GM15510 (cell line): ENCODE measurements around the gene SLC10A7.

Experiments used
- POLR2A ChIP-seq: IDR thresholded peaks from 3 replicates; pipeline ENCODE4 v1.6.1; 2011; ENCODE audit warnings: borderline replicate concordance; ENCODE audit not compliant: insufficient read length; ENCODE audit errors: extremely low read depth

The SLC10A7 gene

GRCh38 chr4:146359771-146360170 lies 162.0 kb downstream of the SLC10A7 start:
- TF ChIP-seq POLR2A = no peak

DNA sequence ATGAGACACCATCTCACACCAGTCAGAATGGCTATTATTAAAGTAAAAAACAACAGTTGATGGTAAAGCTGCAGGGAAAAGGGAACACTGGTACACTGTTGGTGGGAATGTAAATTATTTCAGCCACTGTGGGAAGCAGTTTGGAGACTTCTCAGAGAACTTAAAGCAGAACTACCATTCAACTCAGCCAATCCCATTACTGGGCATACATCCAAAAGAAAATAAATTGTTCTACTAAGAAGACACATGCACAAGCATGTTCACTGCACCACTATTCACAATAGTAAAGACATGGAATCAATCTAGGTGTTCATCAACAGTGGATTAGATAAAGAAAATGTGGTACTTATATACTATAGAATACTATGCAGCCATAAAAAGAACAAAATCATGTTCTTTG lies 172.4 kb downstream of the SLC10A7 start:
- no peak for TF ChIP-seq POLR2A

- TF ChIP-seq POLR2A = no peak
These were observed 173.9 kb downstream of the SLC10A7 start for GRCh38 chr4:146347822-146348221.

GRCh38 chr4:146346276-146346675 lies 175.5 kb downstream of the SLC10A7 start:
- TF ChIP-seq POLR2A = no peak

DNA sequence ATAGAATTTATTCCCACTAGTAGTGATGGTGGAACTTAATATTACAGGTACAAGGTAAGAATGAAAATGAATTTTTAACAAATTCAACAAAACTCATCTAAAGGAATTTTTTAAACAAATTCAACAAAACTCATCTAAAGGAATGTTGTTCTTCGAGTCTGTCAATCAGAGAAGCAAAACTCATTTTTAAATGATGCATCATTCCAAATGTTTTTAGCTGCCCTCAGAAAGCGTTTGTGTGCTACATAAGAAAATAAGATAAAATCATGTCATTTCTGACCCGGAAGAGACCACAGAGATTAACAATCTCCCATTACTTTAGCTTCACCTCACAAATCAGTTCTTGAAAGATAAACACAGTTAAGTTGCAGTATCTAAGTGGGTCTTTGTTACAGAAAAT lies 178.0 kb downstream of the SLC10A7 start:
- no peak for TF ChIP-seq POLR2A

DNA sequence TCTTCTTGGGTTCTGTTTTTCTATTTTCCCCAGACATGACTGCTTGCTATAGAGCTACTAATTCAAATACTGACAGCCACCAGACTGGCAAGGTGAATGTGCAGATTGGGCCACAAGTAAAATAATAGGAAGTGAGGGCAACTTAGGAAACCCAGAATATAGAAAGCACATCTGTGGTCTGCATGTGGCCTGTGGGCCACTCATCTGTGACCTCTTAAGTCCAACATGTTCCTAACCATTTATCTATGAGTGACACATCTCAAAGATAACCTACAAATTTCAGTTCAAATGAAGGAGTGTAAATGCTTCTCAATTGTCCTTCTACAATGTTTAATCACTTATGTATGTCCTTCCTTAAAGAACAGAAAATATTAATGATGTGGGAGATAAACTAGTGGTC lies 178.5 kb downstream of the SLC10A7 start:
- TF ChIP-seq POLR2A = no peak

DNA sequence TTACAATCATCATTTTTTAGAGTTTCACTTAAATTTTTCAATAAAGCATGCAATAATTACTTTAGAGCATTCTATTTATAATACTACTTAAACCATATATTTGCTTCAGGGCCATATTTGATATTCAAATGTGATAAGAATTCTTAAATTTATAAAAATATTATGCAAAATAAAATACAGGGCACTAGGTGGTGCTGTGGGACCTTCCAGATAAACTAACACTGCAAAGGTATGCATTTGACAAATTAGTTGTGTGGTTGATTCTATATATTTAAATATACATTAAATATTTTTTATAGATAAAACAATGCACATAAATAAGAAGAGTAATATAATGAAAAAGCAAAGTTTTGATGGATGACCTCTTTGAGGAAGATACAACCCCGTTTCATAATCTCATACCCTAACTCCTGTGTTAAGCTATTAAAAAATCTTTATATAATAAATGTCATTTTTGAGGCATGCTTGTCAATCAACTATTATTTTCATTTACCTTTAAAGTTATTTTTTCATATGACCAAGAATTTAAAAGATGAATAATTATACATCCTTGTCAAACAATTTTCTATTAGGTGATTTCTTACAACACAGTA lies 179.0 kb downstream of the SLC10A7 start:
- no peak for TF ChIP-seq POLR2A

GRCh38 chr4:146340798-146341197 lies 180.9 kb downstream of the SLC10A7 start:
- no peak for TF ChIP-seq POLR2A

DNA sequence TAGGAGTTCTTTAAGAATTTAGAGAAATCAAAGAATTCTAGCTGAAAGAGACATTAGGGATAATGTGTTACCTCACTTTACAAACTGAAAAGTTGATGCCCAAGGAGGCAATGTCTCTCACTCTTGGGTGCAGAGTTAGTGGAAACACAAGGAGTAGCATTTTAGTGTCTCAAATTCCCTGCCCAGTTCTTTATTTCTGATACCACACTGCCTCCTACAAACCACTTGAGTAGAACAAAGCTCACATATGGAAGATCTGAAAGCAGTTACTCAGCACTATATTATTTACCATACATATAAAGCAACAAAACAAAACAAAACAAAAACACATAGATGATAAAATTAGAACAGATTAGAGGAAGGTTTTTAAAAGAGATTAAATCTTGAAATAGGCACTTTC lies 183.2 kb downstream of the SLC10A7 start:
- TF ChIP-seq POLR2A = no peak

- TF ChIP-seq POLR2A = no peak
These were observed 185.3 kb downstream of the SLC10A7 start for GRCh38 chr4:146336410-146336807.

DNA sequence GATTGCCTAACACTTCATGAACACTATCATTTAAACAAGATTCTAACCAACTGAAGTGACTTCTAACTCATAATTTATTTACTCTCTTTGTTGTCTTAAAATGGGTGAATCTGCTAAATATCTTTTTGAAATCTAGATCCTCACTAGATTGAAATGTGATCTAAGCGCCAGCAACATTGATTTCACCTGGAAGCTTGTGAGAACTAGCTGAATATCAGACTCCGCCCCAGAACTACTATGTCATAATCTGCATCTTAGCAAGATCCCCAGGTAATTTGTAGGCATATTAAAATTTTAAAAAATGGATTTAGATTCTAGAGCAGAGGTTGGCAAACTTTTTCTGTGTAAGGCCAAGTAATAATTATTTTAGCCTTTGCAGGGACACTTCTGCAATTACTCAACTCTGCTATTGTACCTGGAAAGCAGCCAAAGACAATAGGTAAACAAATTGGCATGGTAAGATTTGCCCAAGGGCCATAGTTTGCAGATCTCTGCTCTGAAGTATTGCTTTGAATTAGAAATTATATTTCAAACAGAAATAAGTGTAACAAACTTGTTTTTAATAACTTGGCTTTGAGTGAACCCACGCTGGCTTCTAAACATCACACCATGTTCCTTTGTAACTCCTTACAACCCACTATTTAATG lies 185.9 kb downstream of the SLC10A7 start:
- TF ChIP-seq POLR2A = no peak

- TF ChIP-seq POLR2A = no peak
These were observed 186.8 kb downstream of the SLC10A7 start for GRCh38 chr4:146334862-146335449.

- no peak for TF ChIP-seq POLR2A
These were observed 187.9 kb downstream of the SLC10A7 start for GRCh38 chr4:146333895-146334262.

- no peak for TF ChIP-seq POLR2A
These were observed 188.4 kb downstream of the SLC10A7 start for GRCh38 chr4:146333187-146333894.

DNA sequence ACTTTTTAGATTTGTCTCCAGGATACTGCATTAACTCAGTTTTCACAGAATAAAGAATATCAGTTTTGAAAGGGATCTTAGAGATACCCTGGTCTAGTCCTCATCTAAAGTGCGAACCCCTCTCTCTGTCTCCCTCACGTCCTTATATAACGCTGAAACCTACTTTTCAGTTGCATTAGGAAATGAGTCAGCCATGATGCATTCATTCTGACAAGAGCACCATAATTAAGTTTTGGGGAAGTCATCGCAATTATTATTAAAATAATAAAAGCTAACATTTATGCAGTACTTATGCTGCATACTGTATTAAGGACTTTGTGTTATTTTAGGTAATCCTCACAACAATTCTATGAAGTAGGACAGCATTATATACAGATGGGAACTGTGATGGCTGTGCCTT lies 191.3 kb downstream of the SLC10A7 start:
- no peak for TF ChIP-seq POLR2A
